ENCODE measurements around the gene IFNGR1. TPM values are rescaled to one million over a fixed set of nuclear protein-coding genes. Genes with fewer than 3 reads are reported as not detected.

The IFNGR1 gene
- total RNA-seq, 6 experiments from 2014 or later, result 25.8 to 88.8 (median 37.4) TPM

DNA sequence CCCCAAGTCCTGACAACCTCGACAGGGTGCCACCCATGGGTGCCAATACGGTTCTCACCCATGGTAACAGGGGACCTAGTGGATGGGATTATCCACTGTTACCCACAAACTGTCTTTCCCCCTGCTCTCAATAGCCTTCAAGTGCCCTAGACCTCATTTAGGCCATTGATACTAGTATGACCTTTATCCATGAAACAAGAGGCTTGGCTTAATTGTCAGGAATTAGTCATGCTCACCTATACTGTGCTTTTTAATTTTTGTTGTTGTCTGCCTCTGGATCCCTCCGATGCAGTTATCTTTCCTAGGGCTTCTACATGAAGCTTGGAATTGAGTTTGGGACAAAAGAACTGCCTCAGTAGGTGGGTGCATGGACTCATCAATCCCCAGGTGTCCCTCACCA, 33.9 kb downstream of the IFNGR1 start:
- H3K36me3 ChIP-seq, result no peaks in the 10 kb centered on the region
- no peak for DNase-seq
- intact Hi-C loops (cut with DNase I), result no loop called here
- no peak overlapping the region for H3K27ac ChIP-seq
- WGBS (ENCODE audit: insufficient coverage, low coverage, low lambda C conversion rate, missing lambda C conversion rate), result 65% methylated on average over 2 of the region's 3 CpGs
- H3K9me3 ChIP-seq, result peaks cover 0 to 16% (median 0%) of the 10 kb centered on the region in 4 donors
- TF ChIP-seq, protein P1, sequence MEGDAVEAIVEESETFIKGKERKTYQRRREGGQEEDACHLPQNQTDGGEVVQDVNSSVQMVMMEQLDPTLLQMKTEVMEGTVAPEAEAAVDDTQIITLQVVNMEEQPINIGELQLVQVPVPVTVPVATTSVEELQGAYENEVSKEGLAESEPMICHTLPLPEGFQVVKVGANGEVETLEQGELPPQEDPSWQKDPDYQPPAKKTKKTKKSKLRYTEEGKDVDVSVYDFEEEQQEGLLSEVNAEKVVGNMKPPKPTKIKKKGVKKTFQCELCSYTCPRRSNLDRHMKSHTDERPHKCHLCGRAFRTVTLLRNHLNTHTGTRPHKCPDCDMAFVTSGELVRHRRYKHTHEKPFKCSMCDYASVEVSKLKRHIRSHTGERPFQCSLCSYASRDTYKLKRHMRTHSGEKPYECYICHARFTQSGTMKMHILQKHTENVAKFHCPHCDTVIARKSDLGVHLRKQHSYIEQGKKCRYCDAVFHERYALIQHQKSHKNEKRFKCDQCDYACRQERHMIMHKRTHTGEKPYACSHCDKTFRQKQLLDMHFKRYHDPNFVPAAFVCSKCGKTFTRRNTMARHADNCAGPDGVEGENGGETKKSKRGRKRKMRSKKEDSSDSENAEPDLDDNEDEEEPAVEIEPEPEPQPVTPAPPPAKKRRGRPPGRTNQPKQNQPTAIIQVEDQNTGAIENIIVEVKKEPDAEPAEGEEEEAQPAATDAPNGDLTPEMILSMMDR (IDR thresholded peaks at IDR 0.05), result no peak
- H3K4me1 ChIP-seq, result no peaks in the 10 kb centered on the region
- H3K4me3 ChIP-seq, result no peak overlapping the region
- H3K27me3 ChIP-seq, result no peaks in the 10 kb centered on the region
- ATAC-seq, result no peak

DNA sequence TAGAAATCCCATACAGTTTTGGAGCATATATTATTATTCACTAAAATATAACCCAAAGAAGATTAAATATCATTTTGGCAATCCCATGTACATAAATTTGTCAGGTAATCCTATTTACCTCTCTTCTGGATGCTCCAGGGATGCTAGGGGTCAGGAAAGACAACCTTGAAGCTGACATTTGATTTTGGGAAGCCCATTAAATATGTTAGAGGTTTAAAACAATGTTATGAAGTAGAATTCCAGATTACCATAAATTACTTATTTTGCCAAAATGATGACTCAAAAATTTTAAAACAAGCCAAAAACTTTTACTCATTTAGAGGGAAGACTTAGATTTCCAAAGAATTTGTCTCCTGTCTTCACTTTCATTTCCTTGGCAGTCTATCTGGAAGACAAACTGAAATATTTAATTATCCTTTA, 36.5 kb downstream of the IFNGR1 start:
- no peak for TF ChIP-seq POLR2A (IDR thresholded peaks at IDR 0.05)
- TF ChIP-seq, protein P1 (IDR thresholded peaks at IDR 0.05), result no peak

DNA sequence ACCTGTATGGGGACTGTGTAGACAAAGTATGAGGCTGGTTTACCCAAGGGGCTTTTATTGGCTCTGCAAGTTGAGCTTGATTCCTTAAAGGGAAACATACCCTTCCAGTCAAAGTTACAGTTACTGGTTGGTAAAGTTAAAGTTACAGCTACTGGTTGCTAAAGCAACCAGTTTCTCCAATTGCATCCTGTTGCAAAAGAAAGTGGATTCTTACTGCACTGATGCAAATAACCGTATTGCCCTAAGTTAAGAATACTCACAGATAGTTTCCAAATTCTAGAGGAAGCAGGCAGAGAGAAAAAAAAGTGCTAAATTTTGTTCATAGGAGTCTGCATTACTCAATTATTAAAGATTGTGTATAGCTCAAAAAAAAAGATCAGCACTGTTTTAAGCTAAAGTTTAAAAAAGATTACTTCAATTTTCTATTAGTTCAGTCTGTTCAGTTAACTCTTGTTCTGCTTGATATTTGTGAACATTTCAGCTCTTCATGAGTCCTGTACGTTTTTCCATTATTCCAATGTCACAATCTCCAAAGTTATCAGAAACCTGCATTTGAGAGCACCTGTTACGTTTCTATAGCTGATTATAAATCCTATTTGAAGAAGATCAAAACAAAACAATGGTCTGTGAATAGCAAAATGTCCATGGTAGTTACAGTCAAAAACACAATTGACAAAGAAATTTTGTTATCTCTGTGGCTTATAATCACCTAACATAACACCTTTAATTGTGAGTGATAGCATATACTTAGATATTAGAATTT, 37.1 kb downstream of the IFNGR1 start:
- Histone ChIP-seq H3K27ac (no peak overlapping the region), H3K27me3 (no peaks in the 10 kb centered on the region), H3K4me3 (no peak overlapping the region), H3K9me3 (peaks cover 0 to 16% (median 0%) of the 10 kb centered on the region in 4 donors), H3K36me3 (no peaks in the 10 kb centered on the region), H3K4me1 (no peaks in the 10 kb centered on the region)
- no peak for DNase-seq
- TF ChIP-seq, protein P1 (IDR thresholded peaks at IDR 0.05), result no peak
- TF ChIP-seq POLR2A (IDR thresholded peaks at IDR 0.05), result no peak
- 36% methylated on average over 3 of the region's 3 CpGs for WGBS (ENCODE audit: insufficient coverage, low coverage, low lambda C conversion rate, missing lambda C conversion rate)
- intact Hi-C loops (cut with DNase I), result no loop called here
- ATAC-seq, result no peak

More for the DNA sequence above, 36.5 kb downstream of the IFNGR1 start:
- ATAC-seq (no peak), DNase-seq (no peak)
- H3K27me3 ChIP-seq, result no peaks in the 10 kb centered on the region
- intact Hi-C loops (cut with DNase I), result no loop called here
- H3K4me1 ChIP-seq, result no peaks in the 10 kb centered on the region
- no peaks in the 10 kb centered on the region for H3K36me3 ChIP-seq
- H3K4me3 ChIP-seq, result no peak overlapping the region
- peaks cover 0 to 16% (median 0%) of the 10 kb centered on the region in 4 donors for H3K9me3 ChIP-seq
- H3K27ac ChIP-seq, result no peak overlapping the region

DNA sequence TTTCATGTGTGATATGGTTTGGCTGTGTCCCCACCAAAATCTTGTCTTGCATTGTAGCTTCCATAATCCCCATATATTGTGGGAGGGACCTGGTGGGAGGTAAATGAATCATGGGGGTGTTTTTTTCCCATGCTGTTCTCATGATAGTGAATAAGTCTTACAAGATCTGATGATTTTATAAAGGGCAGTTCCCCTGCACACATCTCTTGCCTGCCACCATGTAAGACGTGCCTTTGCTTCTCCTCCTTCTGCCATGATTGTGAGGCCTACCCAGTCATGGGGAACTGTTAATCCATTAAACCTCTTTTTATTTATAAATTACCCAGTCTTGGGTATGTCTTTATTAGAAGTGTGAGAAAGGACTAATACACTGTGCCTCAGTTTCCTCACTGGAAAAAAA, 41.6 kb downstream of the IFNGR1 start:
- intact Hi-C loops (cut with DNase I), result no loop called here
- H3K27me3 ChIP-seq, result no peaks in the 10 kb centered on the region
- H3K4me1 ChIP-seq, result no peaks in the 10 kb centered on the region
- TF ChIP-seq, protein P1 (IDR thresholded peaks at IDR 0.05), result no peak
- no peak for TF ChIP-seq POLR2A (IDR thresholded peaks at IDR 0.05)
- H3K36me3 ChIP-seq, result no peaks in the 10 kb centered on the region
- H3K27ac ChIP-seq, result no peak overlapping the region
- peaks cover 0 to 3% (median 0%) of the 10 kb centered on the region in 4 donors for H3K9me3 ChIP-seq
- H3K4me3 ChIP-seq, result no peak overlapping the region
- no peak for DNase-seq
- no peak for ATAC-seq
- 80% methylated on average over 1 of the region's 1 CpG for WGBS (ENCODE audit: insufficient coverage, low coverage, low lambda C conversion rate, missing lambda C conversion rate)

Data from right lobe of liver (tissue), 6 donors.